Posterior vena cava (tissue), 2 donors: ENCODE measurements around the gene GSPT2. TPM values are rescaled to one million over a fixed set of nuclear protein-coding genes. Genes with fewer than 3 reads are reported as not detected.

Experiments used
- total RNA-seq, 2 donors: library from RNA; stranded (reverse); fragmentation: NEBNext Ultra II Directional; extraction: Animal tissue kit (Norgen Biotek cat#: 25700); gene quantifications; one replicate each; pipeline ENCODE4 v1.2.1, GENCODE V29; 2021
- donor health status: DM: yes; HTN: yes; CAD: no.
- donor health status: DM: yes; HTN: yes; CAD: no.

The GSPT2 gene
- total RNA-seq, 2 donors from 2014 or later = 6.9 to 7.6 TPM

Other genes with a start within 250 kb of the GSPT2 start
- gene NUDT11, start 246.8 kb upstream of the GSPT2 start, total RNA-seq = 1 to 10 TPM; 1.6 to 2.7 TPM
- gene CENPVL3, start 124.5 kb upstream of the GSPT2 start, total RNA-seq = not detected
- gene CENPVL2, start 60.6 kb upstream of the GSPT2 start, total RNA-seq = not detected
- not detected for gene CENPVL1, start 32.9 kb upstream of the GSPT2 start, total RNA-seq
- gene MAGED1, start 150.2 kb downstream of the GSPT2 start, total RNA-seq = 100 to 1,000 TPM in 1 of 2 donors, 10 to 100 TPM in 1; 72.7 to 103 TPM